Epithelial cell of esophagus (primary cell): ENCODE data around the gene TTC39C.

Experiments used
- DNase-seq: peaks from one replicate; pipeline ENCODE4 v3.0.0; 2010; ENCODE audit warnings: low read depth
- H3K4me3 ChIP-seq: 2 replicates; pipeline ENCODE4 v1.5.1; 2011; ENCODE audit warnings: mild to moderate bottlenecking, low read length, control low read depth
- TF ChIP-seq, protein P1 (sequence below): IDR thresholded peaks from 2 replicates; pipeline ENCODE4 v1.5.1; 2011; ENCODE audit warnings: low read depth, mild to moderate bottlenecking, low read length, control low read depth, inconsistent platforms; ENCODE audit not compliant: insufficient read depth; ENCODE audit errors: missing control alignments

The TTC39C gene

DNA sequence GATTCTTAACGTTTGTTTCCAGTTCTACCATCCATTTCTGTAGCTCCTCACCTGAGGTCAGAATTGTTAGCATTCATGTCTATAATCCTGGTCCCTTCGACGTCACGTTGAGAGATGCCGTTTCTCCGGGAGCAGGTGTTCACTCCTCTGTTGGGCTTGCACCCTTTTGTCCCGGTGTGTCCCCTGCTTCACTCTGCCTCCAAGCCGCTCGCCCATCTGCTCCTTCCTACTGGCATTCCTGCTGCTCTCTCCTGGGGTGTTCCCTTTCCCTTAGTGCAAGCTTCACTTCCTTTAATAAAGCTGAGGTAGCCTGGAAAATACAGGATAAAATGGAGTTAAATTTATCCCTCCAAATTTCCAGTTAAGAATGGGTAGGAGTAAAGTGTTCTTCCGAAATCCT lies 62.4 kb downstream of the TTC39C start:
- DNase-seq, result no peak
- no peak overlapping the region for H3K4me3 ChIP-seq
- TF ChIP-seq, protein P1, sequence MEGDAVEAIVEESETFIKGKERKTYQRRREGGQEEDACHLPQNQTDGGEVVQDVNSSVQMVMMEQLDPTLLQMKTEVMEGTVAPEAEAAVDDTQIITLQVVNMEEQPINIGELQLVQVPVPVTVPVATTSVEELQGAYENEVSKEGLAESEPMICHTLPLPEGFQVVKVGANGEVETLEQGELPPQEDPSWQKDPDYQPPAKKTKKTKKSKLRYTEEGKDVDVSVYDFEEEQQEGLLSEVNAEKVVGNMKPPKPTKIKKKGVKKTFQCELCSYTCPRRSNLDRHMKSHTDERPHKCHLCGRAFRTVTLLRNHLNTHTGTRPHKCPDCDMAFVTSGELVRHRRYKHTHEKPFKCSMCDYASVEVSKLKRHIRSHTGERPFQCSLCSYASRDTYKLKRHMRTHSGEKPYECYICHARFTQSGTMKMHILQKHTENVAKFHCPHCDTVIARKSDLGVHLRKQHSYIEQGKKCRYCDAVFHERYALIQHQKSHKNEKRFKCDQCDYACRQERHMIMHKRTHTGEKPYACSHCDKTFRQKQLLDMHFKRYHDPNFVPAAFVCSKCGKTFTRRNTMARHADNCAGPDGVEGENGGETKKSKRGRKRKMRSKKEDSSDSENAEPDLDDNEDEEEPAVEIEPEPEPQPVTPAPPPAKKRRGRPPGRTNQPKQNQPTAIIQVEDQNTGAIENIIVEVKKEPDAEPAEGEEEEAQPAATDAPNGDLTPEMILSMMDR, result no peak

DNA sequence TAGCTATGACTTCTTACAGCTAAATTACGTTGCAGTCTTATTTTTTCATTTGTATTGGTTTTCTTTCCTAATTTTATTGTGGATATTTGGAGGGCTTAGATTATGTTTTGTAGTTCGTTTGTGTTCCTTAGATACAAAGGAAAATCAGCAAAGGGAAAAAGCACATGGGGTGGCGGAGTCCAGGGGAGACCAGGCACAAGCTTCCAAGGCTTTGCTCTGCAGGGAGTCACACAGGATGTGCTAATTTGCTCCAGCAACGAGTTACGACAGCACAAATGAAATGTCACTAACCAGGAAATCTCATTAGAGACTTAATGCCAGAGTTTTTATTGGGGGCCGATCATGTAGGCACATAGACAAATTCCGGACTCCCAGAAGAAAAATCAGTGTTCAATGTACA lies 63.8 kb downstream of the TTC39C start:
- TF ChIP-seq, protein P1, result no peak
- DNase-seq, result no peak
- H3K4me3 ChIP-seq, result no peak overlapping the region

DNA sequence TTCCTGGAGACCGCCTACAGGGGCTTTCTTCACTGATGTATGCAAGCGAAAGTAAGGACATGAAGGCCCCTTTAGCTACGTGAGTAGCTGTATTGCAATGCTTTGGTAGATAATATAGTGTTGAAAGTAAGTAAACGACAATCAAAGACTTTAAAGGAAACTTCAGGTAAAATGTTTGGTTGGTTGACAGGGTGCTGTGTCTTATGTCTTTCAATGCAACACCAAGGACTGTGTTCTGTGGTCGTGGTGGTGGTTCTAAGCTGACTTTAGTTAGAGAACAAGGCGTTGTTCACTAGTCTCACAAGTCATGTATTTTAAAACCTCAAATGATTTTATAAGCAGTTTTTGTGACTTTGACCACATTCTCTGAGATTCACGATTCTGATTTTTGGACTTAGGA lies 66.3 kb downstream of the TTC39C start:
- DNase-seq, result no peak
- no peak overlapping the region for H3K4me3 ChIP-seq

DNA sequence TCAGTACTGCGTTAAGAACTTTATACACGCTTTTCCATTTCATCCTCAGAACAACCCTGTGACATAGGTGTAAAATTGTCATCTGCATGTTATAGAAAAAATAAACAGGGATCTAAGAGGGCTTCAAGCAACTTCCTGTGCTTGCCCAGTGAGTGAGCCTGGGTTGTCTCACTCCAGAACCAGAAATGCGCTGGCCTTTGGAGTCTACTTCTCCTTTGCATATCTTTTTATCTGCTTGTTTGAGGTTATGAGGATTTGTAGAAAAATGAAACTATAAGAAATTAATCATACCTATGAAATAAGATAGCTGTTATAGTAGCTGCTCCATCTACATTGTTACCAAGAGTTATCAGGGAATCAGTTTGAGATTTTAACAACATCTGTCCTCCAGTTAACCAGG lies 69.0 kb downstream of the TTC39C start:
- no peak for DNase-seq
- TF ChIP-seq, protein P1, result no peak

More for the DNA sequence above, 66.3 kb downstream of the TTC39C start:
- TF ChIP-seq, protein P1, result no peak

DNA sequence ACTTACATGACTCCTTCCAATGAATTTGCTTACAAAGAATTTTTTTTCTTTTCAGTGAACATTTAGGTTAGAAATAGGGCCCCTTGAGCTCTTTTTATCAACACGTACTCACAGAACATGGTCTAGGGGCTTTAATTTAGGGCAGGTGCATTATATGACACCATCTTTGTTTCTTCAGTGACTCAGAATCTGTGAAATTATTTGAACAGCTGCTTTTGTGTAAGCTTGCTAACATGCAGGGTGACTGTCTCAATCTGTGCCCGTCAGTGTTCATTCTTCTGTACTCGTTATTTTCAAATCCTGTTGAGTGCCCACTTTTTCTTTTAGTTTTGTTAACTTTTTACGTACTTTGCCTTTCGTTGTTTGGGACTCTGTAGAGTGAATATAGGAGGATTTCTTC lies 71.5 kb downstream of the TTC39C start:
- no peak overlapping the region for H3K4me3 ChIP-seq
- TF ChIP-seq, protein P1, result no peak
- peak; percentile 30 for DNase-seq

More for the DNA sequence above, 69.0 kb downstream of the TTC39C start:
- no peak overlapping the region for H3K4me3 ChIP-seq

DNA sequence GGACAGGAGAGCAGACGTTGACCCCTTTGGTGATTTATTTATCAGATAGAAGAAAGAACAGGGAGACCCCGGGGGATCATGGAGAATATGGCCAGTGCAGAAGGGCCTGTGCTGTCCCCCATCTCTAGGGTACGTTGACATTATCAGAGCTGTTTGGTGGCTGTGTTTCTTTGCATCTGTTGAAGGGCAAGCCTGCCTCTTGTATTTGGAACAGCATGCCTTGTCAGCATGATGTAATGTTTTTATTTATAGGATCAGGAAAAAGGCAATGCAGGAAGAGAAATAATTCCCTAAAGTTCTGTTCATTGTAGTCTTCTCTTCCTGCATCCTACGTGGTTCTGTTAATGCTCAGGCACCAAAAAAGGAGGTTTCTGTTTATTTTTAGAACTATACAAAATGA lies 74.5 kb downstream of the TTC39C start:
- no peak overlapping the region for H3K4me3 ChIP-seq
- DNase-seq, result no peak
- TF ChIP-seq, protein P1, result no peak

DNA sequence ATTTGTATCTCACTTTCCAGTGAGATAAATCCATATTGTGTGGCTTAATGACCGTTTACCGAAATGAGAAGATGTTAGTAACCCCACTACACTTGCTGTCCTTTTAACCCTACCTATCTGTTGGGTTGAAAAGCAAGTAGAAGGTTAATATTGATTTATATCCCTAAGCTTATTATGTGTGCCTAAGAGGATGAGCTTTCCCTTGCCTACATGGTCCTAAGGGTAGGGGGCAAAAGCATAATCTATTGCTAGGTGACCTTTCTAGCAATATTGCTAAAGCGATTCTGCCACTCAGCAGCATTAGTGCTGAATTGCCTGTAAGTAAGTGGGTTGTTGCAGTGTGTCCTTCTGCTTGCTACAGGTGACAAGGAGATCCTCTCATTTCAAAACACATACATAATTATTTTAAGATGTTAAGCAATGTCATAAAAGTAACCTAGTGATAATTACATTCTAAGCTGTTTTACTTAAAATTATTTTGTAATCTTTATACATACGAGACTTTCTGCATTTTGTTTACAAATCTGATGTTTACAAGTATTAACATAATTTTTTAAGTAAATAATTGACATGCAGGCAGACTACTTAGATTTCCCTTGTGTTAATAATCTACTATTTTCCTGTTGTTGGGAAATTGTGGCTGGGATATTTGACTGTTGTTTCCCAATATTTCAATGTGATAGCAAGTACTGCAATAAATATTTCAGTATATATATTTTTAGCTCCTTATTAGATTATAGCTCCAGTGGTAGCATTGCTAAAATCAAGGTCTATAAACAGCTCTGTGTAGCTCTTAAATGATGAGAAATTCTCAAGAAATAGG lies 75.2 kb downstream of the TTC39C start:
- TF ChIP-seq, protein P1, result no peak
- H3K4me3 ChIP-seq, result no peak overlapping the region
- DNase-seq, result no peak
